ENCODE measurements around the gene TACC2.

GRCh38 chr10:122265896-122266295, 276.9 kb downstream of the TACC2 start:
- TF ChIP-seq CTCF (IDR thresholded peaks at IDR 0.05): no peak
- no peak for TF ChIP-seq POLR2AphosphoS5 (IDR thresholded peaks at IDR 0.05)
- no peak for TF ChIP-seq POLR2A (IDR thresholded peaks at IDR 0.05)

Data from gastroesophageal sphincter (tissue), 3 donors.